ENCODE measurements around the gene MRPS21. TPM values are rescaled to one million over a fixed set of nuclear protein-coding genes. Genes with fewer than 3 reads are reported as not detected.

MRPS21 gene
- total and polyA plus RNA-seq, 9 donors, result 42.2 to 85.4 (median 64.8) TPM

GRCh38 chr1:150268705-150269403 is 24.8 kb upstream of the MRPS21 start, which contains the start of gene APH1A:
Gene APH1A (minus strand): TSS chr1:150269016. CDS start chr1:150268810, 206 bp downstream.
- TF ChIP-seq POLR2A (IDR thresholded peaks at IDR 0.05) (no peak), CTCF (IDR thresholded peaks at IDR 0.05) (no peak), EP300 (IDR thresholded peaks at IDR 0.05) (no peak)
- Histone ChIP-seq H3K9me3 (no peaks in the 10 kb centered on the region), H3K4me1 (ENCODE audit: insufficient read depth) (peaks cover 8% of the 10 kb centered on the region), H3K27ac (peak within 1 kb of the TSS; percentile 58 to 74), H3K36me3 (no peaks in the 10 kb centered on the region), H3K27me3 (no peaks in the 10 kb centered on the region), H3K4me3 (peak within 1 kb of the TSS; percentile 91)
- WGBS, 3 donors, result 0 to 1% (median 0%) methylated on average over 49 of the region's 49 CpGs
- intact Hi-C loops (cut with DNase I), result loop anchor here in 1 of 4 donors (2.0 kb wide), 1 partner anchor 14 kb away; the partner anchor contains the start of gene CIART
- peak; percentile 94 to 95 (median 94) for DNase-seq

DNA sequence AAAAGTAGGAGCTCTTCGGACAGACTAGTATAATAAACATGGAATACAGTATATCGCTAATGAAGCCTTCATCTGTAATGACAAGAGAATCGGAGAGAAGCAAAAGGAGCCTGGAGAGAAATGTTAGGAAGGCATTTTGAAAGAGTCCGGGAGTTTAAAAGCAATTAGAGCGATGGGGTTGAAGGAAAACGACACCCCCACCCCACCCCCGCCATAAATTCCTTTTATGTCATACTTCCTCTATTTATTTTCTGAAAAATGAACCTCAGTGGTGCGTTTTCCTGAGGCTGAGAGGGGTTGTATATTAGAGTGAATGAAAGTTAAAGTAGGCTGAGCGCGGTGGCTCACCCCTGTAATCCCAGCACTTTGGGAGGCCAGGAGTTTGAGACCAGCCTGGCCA is 24.2 kb upstream of the MRPS21 start:
- no peak for DNase-seq
- Histone ChIP-seq H3K36me3 (no peaks in the 10 kb centered on the region), H3K4me1 (ENCODE audit: insufficient read depth) (peaks cover 8% of the 10 kb centered on the region), H3K27ac (peak overlapping the region in 1 of 2 donors; percentile 74), H3K9me3 (no peaks in the 10 kb centered on the region), H3K27me3 (no peaks in the 10 kb centered on the region), H3K4me3 (peak overlapping the region; percentile 91)
- whole genome bisulfite sequencing, 3 donors, result 26 to 31% (median 27%) methylated on average over 10 of the region's 10 CpGs
- no peak for TF ChIP-seq EP300 (IDR thresholded peaks at IDR 0.05)
- intact Hi-C loops (cut with DNase I), result loop anchor here in 1 of 4 donors (2.0 kb wide), 1 partner anchor 13 kb away; the partner anchor contains the start of gene CIART

GRCh38 chr1:150271291-150271959 is 22.2 kb upstream of the MRPS21 start:
- DNase-seq, result no peak
- H3K9me3 ChIP-seq, result no peaks in the 10 kb centered on the region
- peaks cover 8% of the 10 kb centered on the region for H3K4me1 ChIP-seq (ENCODE audit: insufficient read depth)
- H3K4me3 ChIP-seq, result no peak overlapping the region
- intact Hi-C loops (cut with DNase I), result no loop called here
- TF ChIP-seq CTCF (IDR thresholded peaks at IDR 0.05) (no peak), EP300 (IDR thresholded peaks at IDR 0.05) (no peak), POLR2A (IDR thresholded peaks at IDR 0.05) (no peak)
- H3K27me3 ChIP-seq, result no peaks in the 10 kb centered on the region
- WGBS, 3 donors, result 91% methylated on average over 7 of the region's 7 CpGs
- no peak overlapping the region for H3K27ac ChIP-seq
- no peaks in the 10 kb centered on the region for H3K36me3 ChIP-seq

DNA sequence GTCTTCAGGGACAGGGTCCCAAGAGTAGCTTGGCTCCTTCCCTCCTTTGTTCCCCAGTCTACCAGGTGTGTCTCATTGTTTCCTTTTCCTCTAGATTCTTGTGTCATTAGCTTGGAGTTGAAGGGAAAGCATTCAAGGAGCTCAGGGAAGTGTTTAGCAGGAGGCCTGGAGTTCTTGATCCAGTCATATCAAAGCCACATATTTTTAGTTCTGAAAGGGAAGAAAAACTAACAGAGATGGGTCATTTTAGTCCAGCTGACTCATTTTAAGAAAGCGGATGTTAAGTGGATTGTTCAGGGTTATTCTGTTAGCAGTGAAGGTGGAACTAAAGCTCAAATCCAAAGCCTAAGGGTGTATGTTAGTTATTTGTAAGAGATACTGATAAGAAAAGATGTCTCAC is 20.4 kb upstream of the MRPS21 start:
- no peak overlapping the region for H3K27ac ChIP-seq
- H3K36me3 ChIP-seq, result no peaks in the 10 kb centered on the region
- no peak overlapping the region for H3K4me3 ChIP-seq

More for the DNA sequence above, 20.4 kb upstream of the MRPS21 start:
- TF ChIP-seq EP300 (IDR thresholded peaks at IDR 0.05) (no peak), CTCF (IDR thresholded peaks at IDR 0.05) (no peak), POLR2A (IDR thresholded peaks at IDR 0.05) (no peak)
- Histone ChIP-seq H3K9me3 (no peaks in the 10 kb centered on the region), H3K27me3 (no peaks in the 10 kb centered on the region), H3K4me1 (ENCODE audit: insufficient read depth) (peaks cover 3% of the 10 kb centered on the region)
- 54 to 68% (median 63%) methylated on average over 1 of the region's 1 CpG for WGBS, 3 donors
- intact Hi-C loops (cut with DNase I), result no loop called here
- no peak for DNase-seq

Data from ovary (tissue), 9 donors.